ENCODE data around the gene ZNF789. TPM values are rescaled to one million over a fixed set of nuclear protein-coding genes. Genes with fewer than 3 reads are reported as not detected.

Gene ZNF789
- total and polyA plus RNA-seq, 2 of the 13 experiments (the other 11 are each of a cell fraction or from before 2014, with no cell fraction given) = 19.8 to 25.1 TPM

DNA sequence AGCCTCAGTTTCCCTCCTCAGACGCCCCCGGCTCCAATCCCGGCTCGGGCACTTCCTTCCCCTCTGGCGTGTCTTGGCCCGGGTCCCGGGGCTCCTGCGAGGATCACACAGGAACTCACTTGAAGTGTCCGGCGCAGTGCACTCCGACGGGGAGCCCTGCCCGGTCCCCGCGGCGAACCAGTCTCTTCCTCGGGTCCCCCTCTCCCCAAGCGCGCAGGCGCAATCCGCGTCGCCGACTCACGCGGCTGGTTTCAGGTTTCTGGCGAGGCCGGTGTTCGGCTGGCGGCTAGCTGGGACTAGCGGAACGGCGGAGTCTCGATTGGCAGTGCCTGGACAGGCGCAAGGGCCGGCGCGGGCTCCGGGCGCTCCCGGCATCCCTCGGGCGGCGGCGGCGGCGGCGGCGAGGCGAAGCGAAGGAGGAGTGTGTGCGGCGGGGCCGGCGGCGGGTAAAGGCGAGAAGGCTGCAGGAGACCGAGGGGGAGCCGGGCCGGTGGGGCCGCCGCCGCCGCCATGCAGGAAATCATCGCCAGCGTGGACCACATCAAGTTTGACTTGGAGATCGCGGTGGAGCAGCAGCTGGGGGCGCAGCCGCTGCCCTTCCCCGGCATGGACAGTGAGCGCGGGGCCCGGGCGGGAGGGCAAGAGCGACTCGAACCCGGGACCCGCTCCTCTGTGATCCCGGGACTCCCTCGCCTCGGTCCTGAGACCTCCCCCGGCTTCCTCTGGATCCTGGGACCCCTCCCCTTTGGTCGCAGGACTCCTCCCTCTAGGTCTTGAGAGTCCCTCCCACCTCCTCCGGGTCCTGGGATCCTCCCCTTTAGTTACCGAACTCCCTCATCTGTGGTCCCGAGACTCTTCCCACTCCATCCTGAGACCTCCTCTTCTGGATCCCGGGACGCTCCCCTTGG, 33.9 kb upstream of the ZNF789 start, which contains the start of the genes CPSF4 and PTCD1 (continued):
- TF ChIP-seq IRX3 (CRISPR knock-in tag; IDR thresholded peaks at IDR 0.05; ENCODE audit: borderline replicate concordance, low read depth) (no peak), PCBP1 (IDR thresholded peaks at IDR 0.05; ENCODE audit: borderline replicate concordance, low read depth, low read length) (no peak), ATRX (CRISPR knock-in tag; IDR thresholded peaks at IDR 0.05; ENCODE audit: borderline replicate concordance) (no peak), RFX5 (IDR thresholded peaks at IDR 0.05; ENCODE audit: low read depth, low read length) (no peak), HOXA7 (CRISPR knock-in tag; IDR thresholded peaks at IDR 0.05) (no peak), ZNF850 (CRISPR knock-in tag; conservative IDR thresholded peaks at IDR 0.05) (no peak; the same call in 1 of the 2 replicates), POLR2G (IDR thresholded peaks at IDR 0.05; ENCODE audit: low read depth, low read length) (peak; percentile 89), HNRNPL (IDR thresholded peaks at IDR 0.05; ENCODE audit: low read depth, low read length) (no peak), RNF219 (CRISPR knock-in tag; IDR thresholded peaks at IDR 0.05) (0 out of 2 replicates have a peak, but pooled peaks have one; percentile 12)

GRCh38 chr7:99440195-99440594, 32.5 kb upstream of the ZNF789 start:
- no peak for FAIRE-seq
- Histone ChIP-seq H3K4me3 (replicated peaks in 1 of 3; ENCODE audit: insufficient read depth in 1 of 3, low read depth in 2 of 3, low read length in 3 of 3) (peak overlapping the region; percentile 79 to 100 (median 100)), H3K27ac (ENCODE audit: extremely low read length, insufficient read depth, low read length) (peak overlapping the region; percentile 79), H3K36me3 (replicated peaks in 1 of 2; ENCODE audit: control insufficient read depth in 1 of 2, insufficient read depth in 2 of 2, low read length in 2 of 2) (peaks cover 2 to 24% of the 10 kb centered on the region in 2 experiments; a peak in 4 of 5 replicates), H3K27me3 (ENCODE audit: control insufficient read depth in 1 of 2, insufficient read depth in 2 of 2, low read length in 2 of 2) (peaks cover 0 to 3% of the 10 kb centered on the region in 2 experiments; a peak in 1 of 5 replicates), H3K79me2 (ENCODE audit: insufficient read depth, low read length) (peaks cover 33% of the 10 kb centered on the region), H4K20me1 (ENCODE audit: insufficient read depth, low read length) (0 out of 2 replicates have a peak, but pooled peaks cover 6% of the 10 kb centered on the region), H3K4me1 (ENCODE audit: insufficient read depth, low read length) (peaks cover 28% of the 10 kb centered on the region), H3K9ac (ENCODE audit: insufficient read depth, low read depth, low read length) (peak overlapping the region; percentile 93; the same call in 1 of the 2 replicates), H3K9me3 (ENCODE audit: low read length) (no peaks in the 10 kb centered on the region), H2AFZ (ENCODE audit: low read length) (no peak overlapping the region), H3K4me2 (ENCODE audit: low read depth, low read length) (peak overlapping the region; percentile 94)
- ATAC-seq = no peak
- WGBS (ENCODE audit: low lambda C conversion rate) = 57% methylated on average over 9 of the region's 9 CpGs
- intact Hi-C loops (cut with micrococcal nuclease; ENCODE audit: unreplicated experiment) = no loop called here
- ChIA-PET CTCF (ENCODE audit: low intra/inter-chr PET ratio, low total read pairs) (no interaction called here), POLR2A (interaction anchor here (0.9 to 1.6 kb wide), 2 partner anchors 25 to 64 kb away, joined by 3 to 6 read pairs; partner anchors contain the start of gene ZKSCAN5)
- no TSS peak for BruUV-seq (replicated peaks)
- in situ Hi-C loops (cut with HindIII; ENCODE audit: extremely low pct_ligation_motif_present, low pct_unique_long_range_greater_than_20kb) = no loop called here
- no peak for DNase-seq (ENCODE audit: low spot score)
- TF ChIP-seq CBX2 (IDR thresholded peaks at IDR 0.05; ENCODE audit: low read depth, low read length) (no peak), CBX2 (CRISPR knock-in tag; IDR thresholded peaks at IDR 0.05; ENCODE audit: low read depth) (no peak), RBFOX2 (IDR thresholded peaks at IDR 0.05; ENCODE audit: low read depth, low read length) (no peak), CEBPG (CRISPR knock-in tag; IDR thresholded peaks at IDR 0.05) (peak; percentile 75), FOXM1 (CRISPR knock-in tag; IDR thresholded peaks at IDR 0.05) (no peak), ZNF138 (CRISPR knock-in tag; IDR thresholded peaks at IDR 0.05; ENCODE audit: low read depth) (no peak), POLR2AphosphoS2 (IDR thresholded peaks at IDR 0.05; ENCODE audit: low read depth, low read length) (no peak), CC2D1A (CRISPR knock-in tag; IDR thresholded peaks at IDR 0.05) (no peak), ZSCAN22 (CRISPR knock-in tag; IDR thresholded peaks at IDR 0.05) (no peak), FOXK1 (CRISPR knock-in tag; IDR thresholded peaks at IDR 0.05; ENCODE audit: borderline replicate concordance, low read depth) (no peak), ZBTB3 (CRISPR knock-in tag; IDR thresholded peaks at IDR 0.05; ENCODE audit: borderline replicate concordance, low read depth) (no peak)
- TF ChIP-seq, protein P1, sequence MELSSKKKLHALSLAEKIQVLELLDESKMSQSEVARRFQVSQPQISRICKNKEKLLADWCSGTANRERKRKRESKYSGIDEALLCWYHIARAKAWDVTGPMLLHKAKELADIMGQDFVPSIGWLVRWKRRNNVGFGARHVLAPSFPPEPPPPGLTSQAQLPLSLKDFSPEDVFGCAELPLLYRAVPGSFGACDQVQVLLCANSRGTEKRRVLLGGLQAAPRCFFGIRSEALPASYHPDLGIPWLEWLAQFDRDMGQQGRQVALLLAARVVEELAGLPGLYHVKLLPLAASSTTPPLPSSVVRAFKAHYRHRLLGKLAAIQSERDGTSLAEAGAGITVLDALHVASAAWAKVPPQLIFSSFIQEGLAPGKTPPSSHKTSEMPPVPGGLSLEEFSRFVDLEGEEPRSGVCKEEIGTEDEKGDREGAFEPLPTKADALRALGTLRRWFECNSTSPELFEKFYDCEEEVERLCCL (CRISPR knock-in tag; IDR thresholded peaks at IDR 0.05; ENCODE audit: borderline replicate concordance) = no peak

Data from HepG2 (cell line).